ENCODE results near the gene ZPR1. TPM values are rescaled to one million over a fixed set of nuclear protein-coding genes. Genes with fewer than 3 reads are reported as not detected.

Gene ZPR1
- total RNA-seq, 1 experiment from 2014 or later, result 29.6 TPM

DNA sequence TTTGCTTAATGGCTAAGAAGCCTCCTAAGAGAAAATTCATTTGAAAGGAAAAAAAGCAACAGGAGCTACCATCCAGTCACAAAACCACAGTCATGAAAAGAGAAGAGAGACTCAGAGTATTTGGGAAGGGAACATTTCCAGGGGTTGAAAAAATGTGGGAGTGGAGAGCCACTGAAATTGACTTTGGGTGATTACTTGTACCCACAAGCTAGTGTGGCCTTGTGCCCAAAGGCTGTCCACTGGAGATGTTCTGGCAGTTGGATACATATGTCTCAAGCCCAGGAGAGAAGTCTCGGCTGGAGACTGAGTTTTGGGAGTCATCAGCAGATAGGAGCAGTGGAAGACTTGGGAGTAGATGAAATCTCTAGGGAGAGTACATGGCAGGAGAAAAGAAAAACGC is 7.0 kb upstream of the ZPR1 start:
- ChIA-PET POLR2A (ENCODE audit: unreplicated experiment) (interaction anchor here (0.7 kb wide), 1 partner anchor 436 kb away, joined by 3 read pairs; no protein-coding TSS in a partner anchor), CTCF (no interaction called here)

DNA sequence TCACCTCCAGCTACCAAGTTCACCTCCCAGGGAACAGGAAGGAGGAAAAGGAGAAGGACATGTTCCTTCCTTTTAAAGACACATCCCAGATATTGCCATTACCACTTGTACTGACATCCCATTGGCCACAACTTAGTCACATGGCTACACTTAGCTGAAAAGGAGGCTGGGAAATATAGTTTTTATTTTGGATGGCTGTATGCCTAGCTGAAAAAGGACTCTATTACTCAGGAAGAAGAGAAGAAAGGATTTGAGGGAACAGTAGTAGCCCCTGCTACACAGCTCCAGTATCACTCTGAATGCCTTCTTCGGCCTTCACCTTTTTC is 5.9 kb upstream of the ZPR1 start:
- ChIA-PET POLR2A (ENCODE audit: unreplicated experiment) (interaction anchor here (0.7 kb wide), 1 partner anchor 285 kb away, joined by 7 read pairs; no protein-coding TSS in a partner anchor), CTCF (interaction anchor here (1.3 kb wide), 1 partner anchor 42 kb away, joined by 4 read pairs; no protein-coding TSS in a partner anchor)
- Histone ChIP-seq H3K9me2 (ENCODE audit: insufficient read depth) (no peaks in the 10 kb centered on the region), H3K4me1 (replicated peaks; ENCODE audit: insufficient read depth) (peaks cover 8% of the 10 kb centered on the region; the same call in 1 of the 2 replicates), H3K36me3 (ENCODE audit: low read depth) (no peaks in the 10 kb centered on the region), H4K20me1 (ENCODE audit: insufficient read depth) (no peaks in the 10 kb centered on the region), H2AFZ (no peak overlapping the region; the same call in 1 of the 2 replicates), H3F3A (ENCODE audit: insufficient read depth, low read depth) (peaks cover 5% of the 10 kb centered on the region), H3K9me3 (ENCODE audit: insufficient read depth, low read depth) (no peaks in the 10 kb centered on the region), H3K4me3 (no peak overlapping the region), H3K79me2 (ENCODE audit: low read depth) (no peaks in the 10 kb centered on the region), H3K27ac (no peak overlapping the region), H3K4me2 (no peak overlapping the region), H3K27me3 (ENCODE audit: insufficient read depth, low read depth) (no peaks in the 10 kb centered on the region)
- BruUV-seq (replicated peaks), result no TSS peak
- intact Hi-C loops (cut with micrococcal nuclease; ENCODE audit: unreplicated experiment), result no loop called here
- TF ChIP-seq, protein P1, sequence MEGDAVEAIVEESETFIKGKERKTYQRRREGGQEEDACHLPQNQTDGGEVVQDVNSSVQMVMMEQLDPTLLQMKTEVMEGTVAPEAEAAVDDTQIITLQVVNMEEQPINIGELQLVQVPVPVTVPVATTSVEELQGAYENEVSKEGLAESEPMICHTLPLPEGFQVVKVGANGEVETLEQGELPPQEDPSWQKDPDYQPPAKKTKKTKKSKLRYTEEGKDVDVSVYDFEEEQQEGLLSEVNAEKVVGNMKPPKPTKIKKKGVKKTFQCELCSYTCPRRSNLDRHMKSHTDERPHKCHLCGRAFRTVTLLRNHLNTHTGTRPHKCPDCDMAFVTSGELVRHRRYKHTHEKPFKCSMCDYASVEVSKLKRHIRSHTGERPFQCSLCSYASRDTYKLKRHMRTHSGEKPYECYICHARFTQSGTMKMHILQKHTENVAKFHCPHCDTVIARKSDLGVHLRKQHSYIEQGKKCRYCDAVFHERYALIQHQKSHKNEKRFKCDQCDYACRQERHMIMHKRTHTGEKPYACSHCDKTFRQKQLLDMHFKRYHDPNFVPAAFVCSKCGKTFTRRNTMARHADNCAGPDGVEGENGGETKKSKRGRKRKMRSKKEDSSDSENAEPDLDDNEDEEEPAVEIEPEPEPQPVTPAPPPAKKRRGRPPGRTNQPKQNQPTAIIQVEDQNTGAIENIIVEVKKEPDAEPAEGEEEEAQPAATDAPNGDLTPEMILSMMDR (conservative IDR thresholded peaks at IDR 0.05), result no peak
- no peak for TF ChIP-seq EZH2 (IDR thresholded peaks at IDR 0.05; ENCODE audit: low read depth)
- no peak for DNase-seq

More for the DNA sequence above, 7.0 kb upstream of the ZPR1 start:
- Histone ChIP-seq H3K27me3 (ENCODE audit: insufficient read depth, low read depth) (no peaks in the 10 kb centered on the region), H4K20me1 (ENCODE audit: insufficient read depth) (no peaks in the 10 kb centered on the region), H2AFZ (no peak overlapping the region), H3K27ac (no peak overlapping the region), H3K4me2 (no peak overlapping the region), H3K79me2 (ENCODE audit: low read depth) (no peaks in the 10 kb centered on the region), H3F3A (ENCODE audit: insufficient read depth, low read depth) (peaks cover 5% of the 10 kb centered on the region), H3K36me3 (ENCODE audit: low read depth) (no peaks in the 10 kb centered on the region), H3K9me3 (ENCODE audit: insufficient read depth, low read depth) (no peaks in the 10 kb centered on the region), H3K4me1 (replicated peaks; ENCODE audit: insufficient read depth) (peaks cover 8% of the 10 kb centered on the region; the same call in 1 of the 2 replicates), H3K4me3 (no peak overlapping the region), H3K9me2 (ENCODE audit: insufficient read depth) (no peaks in the 10 kb centered on the region)
- DNase-seq, result no peak
- intact Hi-C loops (cut with micrococcal nuclease; ENCODE audit: unreplicated experiment), result no loop called here
- TF ChIP-seq, protein P1 (conservative IDR thresholded peaks at IDR 0.05), result no peak
- TF ChIP-seq EZH2 (IDR thresholded peaks at IDR 0.05; ENCODE audit: low read depth), result no peak
- BruUV-seq (replicated peaks), result no TSS peak

DNA sequence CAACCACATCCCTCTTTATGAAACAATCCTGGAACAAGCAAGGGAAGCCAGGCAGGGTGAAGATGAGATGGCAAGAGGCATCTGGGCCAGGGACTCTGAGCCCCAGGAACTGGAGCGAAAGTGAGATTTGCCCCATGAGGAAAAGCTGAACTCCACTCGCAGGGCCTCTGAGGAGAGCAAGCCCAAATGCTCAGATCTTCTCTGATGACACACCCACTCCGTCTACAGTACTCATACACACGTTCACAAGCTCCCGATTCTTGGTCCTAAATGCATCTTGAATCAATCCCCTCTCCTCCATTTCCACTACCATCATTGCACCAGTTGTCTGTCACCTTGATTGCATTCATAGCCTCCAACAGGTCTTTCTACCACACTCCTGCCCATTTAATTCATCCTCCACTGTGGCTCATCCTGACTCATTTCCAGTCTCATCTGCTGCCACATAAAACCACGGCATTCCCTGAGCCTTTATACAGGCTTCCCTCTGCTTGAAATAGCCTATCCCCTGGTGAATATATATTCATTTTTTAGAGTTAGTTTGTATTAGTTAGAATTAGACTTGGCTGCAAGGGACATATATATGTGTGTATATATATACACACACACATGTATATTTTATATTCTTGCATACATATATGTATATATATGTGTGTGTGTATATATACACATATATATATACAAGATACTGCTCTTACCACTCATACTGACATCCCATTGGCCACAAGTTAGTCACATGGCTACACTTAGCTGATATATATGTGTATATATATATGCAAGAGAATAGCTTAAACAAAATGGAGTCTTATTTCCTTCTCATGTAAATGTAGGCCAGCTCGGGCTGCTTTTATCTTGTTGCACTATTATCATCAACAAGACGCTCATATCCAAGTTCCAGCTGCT is 5.3 kb upstream of the ZPR1 start:
- Histone ChIP-seq H3F3A (ENCODE audit: insufficient read depth, low read depth) (peaks cover 5% of the 10 kb centered on the region), H3K27ac (no peak overlapping the region), H3K79me2 (ENCODE audit: low read depth) (no peaks in the 10 kb centered on the region), H3K36me3 (ENCODE audit: low read depth) (no peaks in the 10 kb centered on the region), H3K4me1 (replicated peaks; ENCODE audit: insufficient read depth) (peaks cover 13% of the 10 kb centered on the region), H2AFZ (no peak overlapping the region; the same call in 1 of the 2 replicates), H3K4me2 (no peak overlapping the region), H3K4me3 (no peak overlapping the region), H3K9me2 (ENCODE audit: insufficient read depth) (no peaks in the 10 kb centered on the region), H4K20me1 (ENCODE audit: insufficient read depth) (no peaks in the 10 kb centered on the region), H3K27me3 (ENCODE audit: insufficient read depth, low read depth) (no peaks in the 10 kb centered on the region), H3K9me3 (ENCODE audit: insufficient read depth, low read depth) (no peaks in the 10 kb centered on the region)
- intact Hi-C loops (cut with micrococcal nuclease; ENCODE audit: unreplicated experiment), result no loop called here
- POLR2A ChIA-PET (ENCODE audit: unreplicated experiment), result interaction anchor here (0.7 kb wide), 1 partner anchor 285 kb away, joined by 7 read pairs; no protein-coding TSS in a partner anchor
- TF ChIP-seq, protein P1 (conservative IDR thresholded peaks at IDR 0.05), result no peak
- no peak for TF ChIP-seq EZH2 (IDR thresholded peaks at IDR 0.05; ENCODE audit: low read depth)
- CTCF ChIA-PET, result interaction anchor here (1.3 kb wide), 1 partner anchor 43 kb away, joined by 4 read pairs; no protein-coding TSS in a partner anchor
- no peak for DNase-seq
- BruUV-seq (replicated peaks), result no TSS peak

Data from PC-9 (cell line).